PC-9 (cell line): Measurements from ENCODE around the gene PGS1. TPM values are rescaled to one million over a fixed set of nuclear protein-coding genes. Genes with fewer than 3 reads are reported as not detected.

Experiments
- BruUV-seq: library from RNA; stranded (reverse); fragments of 400-500 nt; replicated peaks from 2 replicates; lab custom pipeline; 2021; lab: Mats Ljungman, UMichigan
- CTCF ChIA-PET: fragments of 300-600 bp; sonication (Branson Sonifier 250); formaldehyde crosslinking; loops from one replicate; lab custom pipeline; 2022; ENCODE audit warnings: antibody characterized with exemption; lab: Charles Lee
- POLR2A ChIA-PET: fragments of 300-600 bp; sonication (Branson Sonifier 250); formaldehyde crosslinking; loops from one replicate; lab custom pipeline; 2022; ENCODE audit warnings: antibody characterized with exemption; ENCODE audit not compliant: unreplicated experiment; lab: Charles Lee
- DNase-seq, 2 experiments: peaks; one replicate each; pipeline versions ENCODE4 v3.0.0 to v3.0.0-alpha.2; 2015 to 2022; ENCODE audit warnings: mixed read lengths in 1 of 2
- H2AFZ ChIP-seq: fragments of 200-600 bp; sonication (generic); 2 replicates; pipeline ENCODE4 v1.8.1; 2017; ENCODE audit warnings: antibody characterized with exemption
- H3F3A ChIP-seq: fragments of 200-600 bp; sonication (generic); 2 replicates; pipeline ENCODE4 v1.8.1; 2017; ENCODE audit warnings: antibody characterized with exemption, mild to moderate bottlenecking, low read depth; ENCODE audit not compliant: insufficient read depth
- H3K27ac ChIP-seq: fragments of 200-600 bp; sonication (generic); 2 replicates; pipeline ENCODE4 v1.6.1; 2016; ENCODE audit warnings: mixed run types
- H3K27me3 ChIP-seq: fragments of 200-600 bp; sonication (generic); 2 replicates; pipeline ENCODE4 v1.6.1; 2016; ENCODE audit warnings: low read depth, mixed run types; ENCODE audit not compliant: insufficient read depth
- H3K36me3 ChIP-seq: fragments of 200-600 bp; sonication (generic); 2 replicates; pipeline ENCODE4 v1.6.1; 2016; ENCODE audit warnings: low read depth, mixed run types
- H3K4me1 ChIP-seq: fragments of 200-600 bp; sonication (generic); replicated peaks from 2 replicates; pipeline ENCODE4 v1.6.1; 2016; ENCODE audit warnings: mixed run types; ENCODE audit not compliant: insufficient read depth
- H3K4me2 ChIP-seq: fragments of 200-600 bp; sonication (generic); 2 replicates; pipeline ENCODE4 v1.6.1; 2017; ENCODE audit warnings: mixed run types
- H3K4me3 ChIP-seq: fragments of 200-600 bp; sonication (generic); 2 replicates; pipeline ENCODE4 v1.6.1; 2016; ENCODE audit warnings: mixed run types
- H3K79me2 ChIP-seq: fragments of 200-600 bp; sonication (generic); 2 replicates; pipeline ENCODE4 v1.6.1; 2017; ENCODE audit warnings: low read depth, mixed run types
- H3K9me2 ChIP-seq: fragments of 200-600 bp; sonication (generic); 2 replicates; pipeline ENCODE4 v1.8.1; 2017; ENCODE audit warnings: mild to moderate bottlenecking; ENCODE audit not compliant: insufficient read depth
- H3K9me3 ChIP-seq: fragments of 200-600 bp; sonication (generic); 2 replicates; pipeline ENCODE4 v1.8.1; 2016; ENCODE audit warnings: low read depth; ENCODE audit not compliant: insufficient read depth
- H4K20me1 ChIP-seq: fragments of 200-600 bp; sonication (generic); 2 replicates; pipeline ENCODE4 v1.8.1; 2017; ENCODE audit not compliant: insufficient read depth
- EZH2 ChIP-seq: fragments of 200-600 bp; sonication (generic); IDR thresholded peaks from 2 replicates; pipeline ENCODE4 v1.8.0; 2017; ENCODE audit warnings: antibody characterized with exemption, low read depth
- intact Hi-C: fragments of 100-400 bp; cut with micrococcal nuclease; formaldehyde crosslinking; loops from one replicate; pipeline ENCODE4 v1.10.0; 2022; ENCODE audit not compliant: unreplicated experiment
- total RNA-seq: library from RNA; stranded (reverse); gene quantifications from 2 replicates; pipeline ENCODE4 v1.2.3, GENCODE V29; 2021
- TF ChIP-seq, protein P1 (sequence below): fragments of 200-600 bp; sonication (generic); conservative IDR thresholded peaks from 2 replicates; pipeline ENCODE4 v1.6.1; 2017; ENCODE audit warnings: mixed run types, antibody characterized with exemption, mild to moderate bottlenecking, moderate library complexity

The PGS1 gene
- total RNA-seq, 1 experiment from 2014 or later, result 40.2 TPM

DNA sequence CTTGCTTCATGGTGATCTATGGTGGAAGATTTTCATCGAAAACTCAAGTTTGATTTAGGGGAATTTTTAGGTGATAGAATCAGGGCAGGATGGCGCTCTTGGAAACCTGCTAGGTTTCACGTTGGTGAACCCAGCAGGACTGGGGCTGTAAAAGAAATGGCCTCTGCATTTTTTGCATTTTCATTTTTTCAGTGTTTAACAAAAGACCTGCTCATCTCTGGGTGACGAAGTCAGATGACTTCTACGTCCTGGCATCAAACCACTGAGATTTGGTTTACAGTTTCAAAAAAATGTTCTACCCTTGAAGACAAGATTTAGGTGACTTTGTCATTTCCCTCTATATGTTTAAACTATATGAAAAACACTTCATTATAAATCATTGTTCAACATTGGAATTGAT, 1.9 kb downstream of the PGS1 start:
- CTCF ChIA-PET, result no interaction called here

DNA sequence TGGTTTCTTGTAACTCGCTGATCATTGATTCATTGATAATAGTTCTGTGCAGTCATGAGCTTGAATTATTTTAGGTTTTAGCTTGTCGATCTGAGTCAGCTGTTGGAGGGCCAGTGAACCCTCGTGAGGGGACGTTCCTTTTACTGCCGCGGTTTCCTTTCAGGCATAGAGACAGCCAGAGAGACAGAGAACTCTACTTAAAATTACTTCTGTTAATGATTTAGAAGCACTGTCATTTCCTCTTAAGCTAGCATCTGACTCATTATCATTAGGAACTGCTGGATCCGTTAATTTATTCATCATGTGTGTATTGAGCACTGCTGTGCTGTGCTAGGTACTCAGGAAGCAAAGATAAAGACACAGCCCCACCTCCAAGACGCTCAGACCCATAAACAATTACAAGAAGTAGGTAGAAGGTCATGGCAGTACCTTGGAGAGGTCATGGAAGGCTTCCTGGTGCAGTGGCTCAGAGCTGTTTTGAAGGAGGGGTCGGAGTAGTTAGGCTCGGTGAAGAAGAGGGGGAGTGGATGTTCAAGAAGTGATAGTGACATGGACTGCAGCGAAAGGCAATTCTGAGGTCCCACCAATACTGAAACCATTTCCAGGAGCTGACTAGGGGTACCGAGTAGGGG, 3.3 kb downstream of the PGS1 start:
- H3K4me3 ChIP-seq, result no peak overlapping the region
- no peaks in the 10 kb centered on the region for H3K9me2 ChIP-seq
- no peaks in the 10 kb centered on the region for H3K36me3 ChIP-seq
- intact Hi-C loops, result no loop called here
- CTCF ChIA-PET, result no interaction called here
- no peaks in the 10 kb centered on the region for H3K9me3 ChIP-seq
- peaks cover 80% of the 10 kb centered on the region for H3K79me2 ChIP-seq
- POLR2A ChIA-PET, result interaction anchor here (0.5 kb wide), 1 partner anchor 9 kb away, joined by 3 read pairs; no protein-coding TSS in a partner anchor
- peaks cover 10% of the 10 kb centered on the region for H3K4me1 ChIP-seq
- BruUV-seq, result no TSS peak
- no peak for TF ChIP-seq EZH2
- H4K20me1 ChIP-seq, result peaks cover 36% of the 10 kb centered on the region; the same call in 1 of the 2 replicates
- H3F3A ChIP-seq, result peaks cover 2% of the 10 kb centered on the region; the same call in 1 of the 2 replicates
- no peaks in the 10 kb centered on the region for H3K27me3 ChIP-seq
- H3K27ac ChIP-seq, result no peak overlapping the region
- no peak overlapping the region for H2AFZ ChIP-seq
- no peak overlapping the region; the same call in 1 of the 2 replicates for H3K4me2 ChIP-seq
- DNase-seq, result no peak

More for the DNA sequence above, 1.9 kb downstream of the PGS1 start:
- no peak for TF ChIP-seq EZH2
- TF ChIP-seq, protein P1, sequence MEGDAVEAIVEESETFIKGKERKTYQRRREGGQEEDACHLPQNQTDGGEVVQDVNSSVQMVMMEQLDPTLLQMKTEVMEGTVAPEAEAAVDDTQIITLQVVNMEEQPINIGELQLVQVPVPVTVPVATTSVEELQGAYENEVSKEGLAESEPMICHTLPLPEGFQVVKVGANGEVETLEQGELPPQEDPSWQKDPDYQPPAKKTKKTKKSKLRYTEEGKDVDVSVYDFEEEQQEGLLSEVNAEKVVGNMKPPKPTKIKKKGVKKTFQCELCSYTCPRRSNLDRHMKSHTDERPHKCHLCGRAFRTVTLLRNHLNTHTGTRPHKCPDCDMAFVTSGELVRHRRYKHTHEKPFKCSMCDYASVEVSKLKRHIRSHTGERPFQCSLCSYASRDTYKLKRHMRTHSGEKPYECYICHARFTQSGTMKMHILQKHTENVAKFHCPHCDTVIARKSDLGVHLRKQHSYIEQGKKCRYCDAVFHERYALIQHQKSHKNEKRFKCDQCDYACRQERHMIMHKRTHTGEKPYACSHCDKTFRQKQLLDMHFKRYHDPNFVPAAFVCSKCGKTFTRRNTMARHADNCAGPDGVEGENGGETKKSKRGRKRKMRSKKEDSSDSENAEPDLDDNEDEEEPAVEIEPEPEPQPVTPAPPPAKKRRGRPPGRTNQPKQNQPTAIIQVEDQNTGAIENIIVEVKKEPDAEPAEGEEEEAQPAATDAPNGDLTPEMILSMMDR, result no peak
- Histone ChIP-seq H2AFZ (no peak overlapping the region), H3K4me1 (peaks cover 21% of the 10 kb centered on the region), H3K36me3 (no peaks in the 10 kb centered on the region), H4K20me1 (peaks cover 36% of the 10 kb centered on the region; the same call in 1 of the 2 replicates), H3K4me2 (peak overlapping the region; percentile 86; the same call in 1 of the 2 replicates), H3K9me3 (no peaks in the 10 kb centered on the region), H3K4me3 (no peak overlapping the region), H3F3A (peaks cover 12% of the 10 kb centered on the region; the same call in 1 of the 2 replicates), H3K27ac (no peak overlapping the region), H3K27me3 (no peaks in the 10 kb centered on the region), H3K79me2 (peaks cover 66% of the 10 kb centered on the region), H3K9me2 (no peaks in the 10 kb centered on the region)
- intact Hi-C loops, result no loop called here
- POLR2A ChIA-PET, result no interaction called here
- no TSS peak for BruUV-seq
- DNase-seq, result no peak

DNA sequence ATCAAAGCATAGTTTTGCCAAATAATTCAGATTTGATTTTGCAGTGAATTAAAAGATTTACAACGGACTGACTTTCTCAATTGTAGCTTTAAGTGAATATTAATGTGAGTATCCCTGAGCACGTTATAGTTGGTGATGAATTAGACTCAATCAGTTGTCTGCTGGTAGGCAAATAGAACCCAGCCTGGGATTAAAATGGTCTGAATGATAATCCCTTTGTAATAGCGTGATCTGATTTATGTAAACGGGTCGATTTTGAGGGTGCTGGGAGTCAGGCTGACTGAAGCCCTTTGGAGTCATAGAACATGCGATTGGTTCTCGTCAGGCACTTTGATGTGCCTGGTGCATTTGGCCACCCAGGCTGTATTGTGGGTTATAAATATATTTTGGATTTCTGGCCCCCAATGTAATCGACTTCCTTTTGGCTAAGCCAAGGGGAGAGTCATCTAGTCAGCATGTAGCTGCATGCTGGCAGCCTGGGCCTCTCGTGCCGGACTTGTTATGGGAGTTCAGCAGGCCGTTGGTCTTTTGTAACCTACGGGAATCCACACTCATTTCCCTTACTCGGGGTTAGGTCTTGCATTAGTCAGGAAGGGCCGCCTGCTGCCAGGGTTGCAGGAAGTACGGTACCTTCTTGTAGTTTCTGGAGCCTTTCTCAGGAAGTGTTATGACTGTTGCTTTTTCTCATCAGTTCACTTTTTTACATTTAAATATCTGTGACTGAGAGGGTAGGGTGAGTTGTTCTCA, 5.4 kb downstream of the PGS1 start:
- H3K9me2 ChIP-seq, result no peaks in the 10 kb centered on the region
- ChIA-PET CTCF (interaction anchor here (0.6 kb wide), 1 partner anchor 315 kb away, joined by 5 read pairs; no protein-coding TSS in a partner anchor), POLR2A (interaction anchor here (0.6 to 0.7 kb wide), 3 partner anchors 40 to 103 kb away, joined by 3 to 4 read pairs (median 3); no protein-coding TSS in a partner anchor)
- no peak overlapping the region for H3K4me3 ChIP-seq
- DNase-seq, result peak in 1 of 2 experiments; percentile 73
- H4K20me1 ChIP-seq, result peaks cover 36% of the 10 kb centered on the region; the same call in 1 of the 2 replicates
- no peak overlapping the region for H2AFZ ChIP-seq
- no peaks in the 10 kb centered on the region for H3K36me3 ChIP-seq
- no peaks in the 10 kb centered on the region for H3K9me3 ChIP-seq
- peaks cover 10% of the 10 kb centered on the region for H3K4me1 ChIP-seq
- no peak overlapping the region for H3K27ac ChIP-seq
- H3K4me2 ChIP-seq, result no peak overlapping the region
- no TSS peak for BruUV-seq
- peaks cover 98% of the 10 kb centered on the region for H3K79me2 ChIP-seq
- TF ChIP-seq EZH2, result no peak
- TF ChIP-seq, protein P1, result no peak
- H3K27me3 ChIP-seq, result no peaks in the 10 kb centered on the region
- no peaks in the 10 kb centered on the region; the same call in 1 of the 2 replicates for H3F3A ChIP-seq
- intact Hi-C loops, result no loop called here
